Stimulated activated CD4-positive, alpha-beta T cell treated with anti-CD3 and anti-CD28 coated beads, Interleukin-4, amount 100 ng/mL, for 4 hours (primary cell): Measurements from ENCODE around the gene STMN1.
A peak's percentile ranks its signal among the peaks of the same experiment; 100 is the strongest.

Source experiments
- DNase-seq, 2 experiments: peaks; one replicate each; pipeline ENCODE4 v3.0.0-alpha.2; 2020

The STMN1 gene

GRCh38 chr1:25918615-25919014 lies 12.4 kb upstream of the STMN1 start:
- DNase-seq: no peak

GRCh38 chr1:25917996-25918395 lies 11.8 kb upstream of the STMN1 start:
- peak in 1 of 2 experiments; percentile 13 for DNase-seq

DNA sequence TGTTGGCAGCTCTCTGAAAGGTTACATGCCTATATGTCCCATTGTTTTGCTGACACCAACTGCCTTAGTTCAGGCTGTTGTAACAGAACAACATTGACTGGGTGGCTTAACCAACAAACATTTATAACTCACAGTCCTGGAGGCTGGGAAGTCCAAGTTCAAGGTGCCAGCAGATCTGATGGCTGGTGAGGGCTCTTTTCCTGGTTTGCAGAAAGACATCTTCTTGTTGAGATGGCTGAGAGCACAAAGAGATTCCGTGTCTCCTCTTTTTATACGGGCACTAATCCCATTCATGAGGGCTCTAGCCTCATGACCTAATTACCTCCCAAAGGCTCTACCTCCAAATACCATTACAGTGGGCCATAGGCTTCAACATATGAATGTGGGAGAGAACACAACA lies 10.2 kb upstream of the STMN1 start:
- no peak for DNase-seq

- DNase-seq: no peak
These were observed 8.1 kb upstream of the STMN1 start for GRCh38 chr1:25914074-25914995.

GRCh38 chr1:25913206-25913605 lies 7.0 kb upstream of the STMN1 start:
- DNase-seq: no peak

DNA sequence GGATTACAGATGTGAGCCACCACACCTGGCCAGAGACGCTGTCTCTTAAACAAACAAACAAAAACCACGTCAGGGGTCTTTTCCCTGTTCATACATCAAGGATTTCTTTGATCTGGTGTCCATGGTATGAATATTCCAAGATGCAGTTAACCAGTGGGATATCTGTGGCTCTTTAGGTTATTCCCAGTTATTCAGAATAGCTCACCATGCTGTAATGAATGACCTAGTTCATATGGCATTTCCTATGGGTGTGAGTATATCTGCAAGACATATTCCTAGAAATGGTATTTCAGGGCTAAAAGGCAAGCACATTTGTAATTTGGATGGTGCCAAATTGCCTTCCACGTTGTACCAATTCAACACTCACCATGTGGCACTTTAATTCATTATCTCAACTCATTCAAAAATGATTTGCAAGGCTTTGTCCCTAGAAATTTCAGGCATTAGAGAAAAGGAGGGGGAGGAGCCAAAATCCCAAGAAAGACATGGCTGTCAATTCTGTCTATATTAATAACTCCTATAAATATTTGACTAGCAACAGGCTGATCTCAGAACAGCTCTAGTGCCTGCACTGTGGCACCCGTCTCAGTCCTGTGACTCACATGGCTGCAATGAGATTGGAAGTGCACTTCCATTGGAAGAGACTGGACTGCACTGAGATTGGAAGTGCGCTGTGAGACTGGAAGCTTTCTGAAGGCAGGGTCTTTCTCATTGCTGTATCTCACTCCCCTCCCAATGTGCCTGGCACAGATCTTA lies 6.0 kb upstream of the STMN1 start:
- DNase-seq: no peak

- DNase-seq: no peak
These were observed 4.9 kb upstream of the STMN1 start for GRCh38 chr1:25911162-25911561.

- no peak for DNase-seq
These were observed 2.8 kb upstream of the STMN1 start for GRCh38 chr1:25909040-25909439.

DNA sequence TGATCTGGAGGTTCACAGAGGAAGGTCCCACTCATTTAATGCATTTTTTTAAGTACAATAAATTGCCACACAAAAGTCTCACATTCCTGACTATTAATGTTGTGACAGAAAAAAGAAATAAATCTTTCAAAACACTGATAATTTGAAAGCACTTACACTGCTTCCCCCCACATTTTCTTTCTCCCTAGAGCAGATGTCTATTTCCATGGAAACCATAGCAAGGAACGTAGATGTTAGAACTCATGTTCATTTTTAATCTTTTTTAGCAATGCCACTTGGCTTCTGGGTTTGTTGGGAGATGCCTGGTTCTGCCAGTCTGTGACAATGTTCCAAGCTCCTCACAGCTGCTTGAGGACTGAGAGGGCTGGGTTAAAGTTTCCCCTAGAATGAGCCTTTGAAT lies 1.9 kb upstream of the STMN1 start:
- no peak for DNase-seq

DNA sequence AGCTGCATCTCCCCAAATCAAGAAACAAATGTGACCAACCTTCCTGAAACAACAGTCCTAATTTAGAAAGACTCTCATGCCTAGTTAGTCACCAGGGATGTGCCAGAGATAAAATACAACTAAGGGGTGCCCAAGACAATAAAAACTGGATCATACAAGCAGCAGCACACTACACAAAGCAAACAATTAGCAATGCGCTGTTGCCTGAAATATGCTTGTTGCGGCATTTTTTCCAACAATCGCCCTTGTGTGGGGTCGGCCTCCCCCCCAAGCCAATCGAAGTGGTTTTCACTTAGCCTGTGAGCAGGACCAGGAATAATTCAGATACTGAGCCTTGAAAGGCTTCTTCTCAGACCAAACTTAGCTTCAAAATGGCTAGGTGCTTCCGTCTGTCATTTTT lies 1.4 kb upstream of the STMN1 start:
- no peak for DNase-seq

GRCh38 chr1:25906644-25907300 lies 553 bp upstream of the STMN1 start:
- DNase-seq: peak; percentile 24 to 37

GRCh38 chr1:25904943-25905679 lies 1.1 kb downstream of the STMN1 start:
- peak; percentile 90 to 94 for DNase-seq

DNA sequence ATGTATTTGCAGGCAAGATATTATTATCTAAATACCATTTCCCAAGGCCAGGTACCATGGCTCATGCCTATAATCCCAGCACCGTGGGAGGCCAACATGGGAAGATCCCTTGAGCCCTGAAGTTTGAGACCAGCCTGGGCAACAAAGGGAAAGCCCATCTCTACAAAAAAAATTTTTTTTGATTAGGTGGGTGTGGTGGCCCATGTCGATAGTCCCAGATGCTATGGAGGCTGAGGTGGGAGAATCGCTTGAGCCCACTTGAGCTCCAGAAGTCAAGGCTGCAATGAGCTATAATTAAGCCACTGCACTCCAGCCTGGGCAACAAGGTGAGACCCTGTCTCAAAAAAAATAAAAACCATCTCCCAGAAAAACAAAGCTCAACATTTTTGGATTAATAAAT lies 2.2 kb downstream of the STMN1 start:
- DNase-seq: no peak

DNA sequence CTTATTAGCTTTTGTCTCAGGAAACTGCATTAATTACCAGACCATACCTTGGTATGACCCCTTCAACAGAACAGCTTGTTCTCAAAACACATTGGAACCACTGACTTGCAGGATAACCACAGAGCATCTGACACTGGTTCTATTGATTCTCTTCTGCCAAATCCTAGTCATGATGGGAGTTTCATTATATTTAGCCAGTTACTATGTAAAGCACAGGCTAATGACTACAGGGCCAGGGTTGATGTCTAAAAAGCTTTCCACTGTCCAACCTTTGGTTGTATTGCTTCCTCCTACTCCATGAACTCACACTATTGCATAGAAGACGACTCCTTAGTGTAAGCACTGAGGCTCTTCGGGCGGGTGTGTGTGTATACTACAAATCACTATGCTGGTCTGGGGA lies 3.8 kb downstream of the STMN1 start:
- DNase-seq: no peak

- no peak for DNase-seq
These were observed 6.0 kb downstream of the STMN1 start for GRCh38 chr1:25900219-25900618.

DNA sequence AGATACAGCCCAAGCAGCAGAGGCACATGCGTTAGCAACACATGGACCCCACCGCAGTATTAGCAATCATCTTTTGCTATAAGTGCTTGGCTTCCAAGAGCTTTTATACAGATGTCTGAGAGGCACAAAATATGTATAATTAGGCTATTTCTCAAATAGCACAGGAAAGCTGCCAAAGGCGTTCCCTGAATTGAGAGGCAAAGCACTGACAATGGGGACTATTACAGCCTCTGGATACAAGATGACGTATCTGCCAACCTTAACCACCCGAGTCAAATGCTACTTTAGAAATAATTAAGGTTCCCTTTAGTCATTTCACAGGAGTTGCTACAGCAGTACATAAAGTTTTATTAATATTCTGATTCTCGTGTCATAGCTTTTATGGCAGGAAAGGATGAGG lies 6.4 kb downstream of the STMN1 start:
- DNase-seq: no peak

- no peak for DNase-seq
These were observed 7.8 kb downstream of the STMN1 start for GRCh38 chr1:25898223-25899015.

DNA sequence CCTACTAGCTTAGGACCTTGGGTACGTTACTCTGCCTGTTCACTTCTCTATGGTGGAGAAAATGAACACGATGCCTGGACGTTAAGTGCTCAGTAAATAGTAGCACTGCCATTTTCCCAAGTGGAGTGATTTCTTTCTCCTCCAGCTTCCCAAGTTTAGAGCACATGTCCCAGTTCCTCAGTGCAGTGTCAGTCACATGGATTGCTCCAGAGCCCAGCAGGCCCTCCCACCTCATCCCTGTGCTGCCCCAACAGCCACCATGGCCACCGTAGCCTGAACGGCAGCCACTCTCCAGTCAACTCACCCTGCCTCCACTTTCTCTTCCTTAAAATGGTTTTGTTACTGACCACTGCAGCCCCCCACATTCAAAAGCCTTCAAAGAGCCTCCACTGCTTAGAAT lies 8.5 kb downstream of the STMN1 start:
- DNase-seq: no peak

- no peak for DNase-seq
These were observed 10.0 kb downstream of the STMN1 start for GRCh38 chr1:25896266-25896665.

DNA sequence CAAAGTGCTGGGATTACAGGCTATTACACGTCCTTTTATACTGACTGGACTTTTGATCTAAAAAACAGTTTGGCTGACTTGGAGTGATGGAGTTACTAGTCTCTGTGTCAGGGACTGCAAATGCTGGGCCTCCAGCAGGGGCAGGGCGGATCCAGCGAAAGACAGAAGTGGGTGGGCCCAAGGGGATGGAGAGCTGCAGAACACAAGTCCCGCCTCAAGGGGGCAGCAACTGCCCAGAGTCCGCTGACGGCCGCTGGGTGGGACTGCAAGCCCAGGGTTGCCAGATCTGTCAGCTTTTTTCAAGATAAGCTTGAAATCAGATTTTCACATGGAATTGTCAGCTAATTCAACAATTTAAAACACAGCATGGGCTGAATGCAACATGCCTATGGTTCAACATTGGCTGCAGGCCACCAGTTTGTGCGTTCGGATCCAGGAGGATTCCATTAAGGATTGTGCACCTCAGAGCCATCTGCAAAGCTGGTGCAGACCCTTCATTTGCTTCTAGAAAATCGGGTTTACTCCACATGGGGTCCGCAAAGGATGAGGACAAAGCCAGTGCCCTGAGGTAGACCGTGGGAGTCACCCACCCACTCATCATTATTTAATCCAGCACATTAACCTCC lies 10.7 kb downstream of the STMN1 start:
- DNase-seq: peak; percentile 84 to 86

- no peak for DNase-seq
These were observed 13.1 kb downstream of the STMN1 start for GRCh38 chr1:25893116-25893515.

DNA sequence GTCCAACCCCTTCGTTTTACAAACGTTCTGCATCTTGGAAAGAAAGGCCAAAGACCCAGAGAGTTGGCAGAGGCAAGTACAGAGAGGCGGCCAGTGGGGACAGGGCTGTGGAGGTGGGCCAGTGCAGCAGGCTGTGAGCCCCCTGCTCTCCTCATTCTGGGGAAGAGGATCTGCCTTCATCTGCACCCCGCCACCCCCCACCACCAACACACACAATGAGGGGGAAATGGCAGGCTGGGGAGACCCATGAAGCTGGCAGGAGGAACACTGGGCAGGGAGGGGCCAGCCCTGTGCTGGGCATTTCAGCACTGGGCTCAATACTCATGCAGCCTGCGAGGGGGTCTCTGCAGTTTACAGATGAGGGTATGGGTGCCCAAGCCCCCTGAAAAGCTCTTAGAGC lies 14.6 kb downstream of the STMN1 start:
- DNase-seq: no peak
